Measurements from ENCODE around the gene EFR3B.
"Not testable (repeated sequence)": the region's sequence is repeated elsewhere in the genome, so short reads cannot be mapped to it uniquely, and the experiment has no call there.

Gene EFR3B

DNA sequence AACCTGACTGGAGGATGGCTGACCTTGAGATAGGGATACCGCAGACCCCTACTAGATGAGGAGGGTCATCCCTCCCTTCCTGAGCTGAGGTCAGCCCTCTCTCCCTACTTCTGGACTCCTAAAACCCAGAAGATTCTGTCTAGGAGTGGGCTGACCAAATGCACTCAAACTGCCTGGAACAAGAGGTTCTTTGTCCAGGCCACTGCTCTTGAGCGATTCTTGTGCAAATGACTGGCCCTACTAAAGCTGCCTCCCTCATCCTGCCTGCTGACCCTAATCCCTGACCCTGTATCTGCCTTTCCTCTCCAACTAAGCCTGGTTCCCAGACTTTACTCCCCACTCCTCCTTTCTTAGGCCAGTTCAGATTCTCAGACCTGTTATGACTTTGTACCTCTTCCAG, 56.2 kb downstream of the EFR3B start:
- TF ChIP-seq, protein P1, sequence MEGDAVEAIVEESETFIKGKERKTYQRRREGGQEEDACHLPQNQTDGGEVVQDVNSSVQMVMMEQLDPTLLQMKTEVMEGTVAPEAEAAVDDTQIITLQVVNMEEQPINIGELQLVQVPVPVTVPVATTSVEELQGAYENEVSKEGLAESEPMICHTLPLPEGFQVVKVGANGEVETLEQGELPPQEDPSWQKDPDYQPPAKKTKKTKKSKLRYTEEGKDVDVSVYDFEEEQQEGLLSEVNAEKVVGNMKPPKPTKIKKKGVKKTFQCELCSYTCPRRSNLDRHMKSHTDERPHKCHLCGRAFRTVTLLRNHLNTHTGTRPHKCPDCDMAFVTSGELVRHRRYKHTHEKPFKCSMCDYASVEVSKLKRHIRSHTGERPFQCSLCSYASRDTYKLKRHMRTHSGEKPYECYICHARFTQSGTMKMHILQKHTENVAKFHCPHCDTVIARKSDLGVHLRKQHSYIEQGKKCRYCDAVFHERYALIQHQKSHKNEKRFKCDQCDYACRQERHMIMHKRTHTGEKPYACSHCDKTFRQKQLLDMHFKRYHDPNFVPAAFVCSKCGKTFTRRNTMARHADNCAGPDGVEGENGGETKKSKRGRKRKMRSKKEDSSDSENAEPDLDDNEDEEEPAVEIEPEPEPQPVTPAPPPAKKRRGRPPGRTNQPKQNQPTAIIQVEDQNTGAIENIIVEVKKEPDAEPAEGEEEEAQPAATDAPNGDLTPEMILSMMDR (IDR thresholded peaks at IDR 0.05; ENCODE audit: extremely low read depth, missing control alignments), result no peak
- DNase-seq (ENCODE audit: low spot score), result no peak

DNA sequence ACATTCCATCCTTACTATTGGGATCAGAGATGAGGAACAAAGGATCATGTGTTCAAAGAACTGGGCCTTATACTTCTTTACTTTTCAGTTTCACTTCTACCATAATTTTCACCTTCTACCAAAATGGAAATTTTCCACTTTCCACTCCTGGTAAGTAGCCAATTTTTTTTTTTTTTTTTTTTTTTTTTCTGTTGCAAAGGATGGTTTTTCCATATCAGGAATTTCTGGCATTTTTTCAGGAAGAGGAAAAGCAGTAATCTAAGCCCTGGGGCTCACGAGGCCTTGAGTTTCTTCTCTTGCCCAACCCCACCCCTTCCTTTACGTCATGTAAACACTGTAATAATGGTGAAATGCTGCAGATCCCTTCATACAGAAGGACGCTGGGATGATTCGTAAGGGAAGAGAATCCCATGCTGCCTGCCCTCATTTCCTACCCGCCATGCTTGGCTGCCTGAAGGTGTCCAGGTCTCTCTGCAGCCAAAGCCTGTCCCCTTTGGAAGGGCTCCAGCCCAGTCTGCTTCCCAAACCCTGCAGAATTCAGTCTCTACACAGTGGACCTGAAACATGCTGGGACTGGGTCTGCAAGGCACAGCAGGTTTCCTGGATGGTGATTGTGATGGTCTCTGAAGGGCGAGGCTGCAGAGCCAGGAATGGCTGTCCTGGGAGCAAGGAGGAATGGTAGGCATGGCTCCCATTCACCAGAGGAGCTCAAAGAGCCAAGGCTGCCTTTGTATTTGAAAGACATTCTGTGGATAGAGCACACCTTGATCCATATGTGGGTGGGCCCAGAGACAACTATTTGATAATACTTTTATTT, 57.0 kb downstream of the EFR3B start:
- DNase-seq (ENCODE audit: low spot score), result no peak
- TF ChIP-seq, protein P1 (IDR thresholded peaks at IDR 0.05; ENCODE audit: extremely low read depth, missing control alignments), result no peak

DNA sequence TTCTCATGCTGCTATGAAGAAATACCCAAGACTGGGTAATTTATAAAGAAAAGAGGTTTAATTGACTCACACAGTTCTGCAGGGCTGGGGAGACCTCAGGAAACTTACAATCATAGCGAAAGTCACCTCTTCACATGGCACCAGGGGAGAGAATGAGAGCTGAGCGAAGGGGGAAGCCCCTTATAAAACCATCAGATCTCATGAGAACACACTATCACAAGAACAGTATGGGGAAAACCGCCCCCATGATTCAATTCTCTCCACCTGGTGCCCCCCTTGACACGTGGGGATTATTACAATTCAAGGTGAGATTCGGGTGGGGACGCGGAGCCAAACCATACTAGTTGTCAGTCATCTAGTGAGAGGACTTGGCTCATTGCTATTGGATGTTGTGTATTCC, 60.5 kb downstream of the EFR3B start:
- not testable (repeated sequence) for DNase-seq (ENCODE audit: low spot score)

DNA sequence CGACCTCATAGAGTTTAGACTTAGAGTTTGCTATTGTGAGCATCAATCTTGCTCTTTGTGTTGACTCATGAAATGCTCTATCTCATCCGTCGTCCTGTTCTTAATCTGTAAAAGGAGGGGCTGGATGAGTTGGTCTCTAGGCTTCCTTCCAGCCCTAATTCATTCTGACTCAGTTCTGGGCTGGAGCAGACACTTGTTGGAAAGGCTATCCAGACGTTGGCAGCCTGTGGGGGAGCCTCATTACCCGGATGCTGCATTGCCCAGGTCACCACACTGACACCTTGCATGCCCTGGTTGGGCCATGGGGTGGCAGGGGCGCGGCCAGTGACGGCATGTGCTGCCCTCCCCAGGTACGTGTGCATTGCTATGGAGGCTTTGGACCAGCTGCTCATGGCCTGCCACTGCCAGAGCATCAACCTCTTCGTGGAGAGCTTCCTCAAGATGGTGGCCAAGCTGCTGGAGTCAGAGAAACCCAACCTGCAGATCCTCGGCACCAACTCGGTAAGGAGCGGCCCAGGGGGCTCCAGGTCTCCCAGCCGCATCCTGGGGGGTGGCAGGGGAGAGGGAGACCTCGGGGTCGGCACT, 61.5 kb downstream of the EFR3B start:
- TF ChIP-seq, protein P1 (IDR thresholded peaks at IDR 0.05; ENCODE audit: extremely low read depth, missing control alignments), result no peak
- DNase-seq (ENCODE audit: low spot score), result no peak

DNA sequence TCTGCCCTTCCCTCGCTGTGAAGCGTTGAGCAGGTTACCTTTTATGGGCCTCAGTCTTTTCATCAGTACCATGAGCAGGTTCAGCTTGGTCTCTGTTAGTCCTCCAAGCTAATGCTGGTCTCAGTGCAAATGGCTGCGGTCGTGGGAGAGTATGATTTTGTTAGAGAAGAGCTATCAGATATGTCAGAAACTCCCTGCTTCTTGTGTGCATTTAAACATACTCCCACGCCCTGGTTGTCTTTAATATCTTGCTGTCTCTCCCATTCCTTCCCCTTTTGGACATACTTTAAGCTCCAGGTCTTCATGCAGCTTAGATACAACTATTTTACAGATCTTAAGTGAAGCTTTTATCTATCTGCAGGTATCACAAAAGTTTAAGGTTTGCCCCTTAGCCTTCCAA, 62.9 kb downstream of the EFR3B start:
- TF ChIP-seq, protein P1 (IDR thresholded peaks at IDR 0.05; ENCODE audit: extremely low read depth, missing control alignments), result no peak
- no peak for DNase-seq (ENCODE audit: low spot score)

DNA sequence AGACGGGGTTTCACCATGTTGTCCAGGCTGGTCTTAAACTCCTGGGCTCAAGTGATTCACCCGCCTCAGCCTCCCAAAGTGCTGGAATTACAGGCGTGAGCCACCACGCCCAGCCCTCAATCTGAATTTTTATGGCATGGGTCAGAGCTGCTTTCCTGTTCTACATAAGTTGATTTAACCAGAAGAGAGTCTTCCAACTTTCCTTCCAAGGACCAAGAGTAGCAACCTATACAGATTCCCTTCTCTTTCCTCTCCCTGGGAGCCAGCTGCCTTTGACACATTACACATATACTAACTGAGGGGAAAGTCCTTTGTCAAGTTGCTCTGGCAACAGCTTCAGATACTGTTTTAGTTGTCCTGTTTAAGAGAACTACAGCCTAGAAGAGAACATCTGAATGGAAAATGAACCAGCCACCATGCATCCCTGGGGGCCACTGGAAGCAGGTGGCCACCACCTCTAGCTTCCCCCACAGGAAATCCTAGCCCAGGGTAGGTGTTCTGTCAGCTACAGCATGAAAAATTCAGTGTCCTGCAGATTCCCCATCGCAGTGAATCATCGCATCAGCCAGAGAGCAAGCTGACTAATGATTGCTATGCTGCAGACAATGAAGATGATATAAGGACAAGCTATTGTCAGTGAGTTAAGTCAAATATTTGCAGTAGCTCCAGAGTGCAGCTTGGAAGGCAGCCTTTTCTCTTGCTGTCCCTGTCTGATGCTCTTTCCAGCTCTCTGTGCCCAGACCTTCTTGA, 63.6 kb downstream of the EFR3B start:
- no peak for DNase-seq (ENCODE audit: low spot score)

DNA sequence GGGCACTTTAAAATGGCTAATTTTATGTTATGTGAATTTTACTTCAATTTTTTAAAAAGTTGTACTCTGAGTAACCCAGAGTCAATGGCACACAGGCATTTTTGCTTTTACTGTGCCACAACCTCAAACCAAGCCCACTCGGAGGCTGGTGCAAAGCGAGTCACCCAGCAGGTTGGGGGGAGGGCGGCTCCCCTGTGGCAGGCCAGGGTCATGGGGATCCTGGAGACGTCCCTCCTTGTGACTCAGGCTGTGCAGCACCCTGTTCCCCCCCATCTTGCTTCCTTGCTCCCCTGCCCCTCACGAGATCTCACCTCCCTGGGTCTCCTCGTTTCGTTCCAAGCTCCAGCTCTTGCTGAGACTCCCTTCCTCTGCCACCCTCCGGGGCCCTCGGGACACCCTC, 67.9 kb downstream of the EFR3B start:
- TF ChIP-seq, protein P1 (IDR thresholded peaks at IDR 0.05; ENCODE audit: extremely low read depth, missing control alignments), result no peak
- DNase-seq (ENCODE audit: low spot score), result no peak

More for the DNA sequence above, 63.6 kb downstream of the EFR3B start:
- TF ChIP-seq, protein P1 (IDR thresholded peaks at IDR 0.05; ENCODE audit: extremely low read depth, missing control alignments), result no peak

Data from GM20000 (cell line).